Stomach (tissue), 19 donors: ENCODE data around the gene SCGB1C2. TPM values are rescaled to one million over a fixed set of nuclear protein-coding genes. Genes with fewer than 3 reads are reported as not detected.
"Not testable (repeated sequence)": the region's sequence is repeated elsewhere in the genome, so short reads cannot be mapped to it uniquely, and the experiment has no call there.

Source experiments
- DNase-seq, 2 donors: peaks; one replicate each; pipeline versions ENCODE4 v3.0.0 to v3.0.0-alpha.2; 2013 to 2019
- H3K27ac ChIP-seq, 5 donors: fragments of 200-600 bp in 4 of 5; sonication (generic) in 4 of 5; one replicate each; pipeline ENCODE4 v1.5.1; 2013 to 2019; ENCODE audit warnings: mild to moderate bottlenecking in 1 of 5, moderate library complexity in 1 of 5
- H3K27me3 ChIP-seq, 3 donors: fragments of 200-600 bp; sonication (generic); one replicate each; pipeline ENCODE4 v1.5.1; 2017 to 2019; ENCODE audit warnings: mixed run types in 1 of 3
- H3K36me3 ChIP-seq, 4 donors: fragments of 200-600 bp; sonication (generic); 1 replicate in 3 of 4; 2 replicates in 1 of 4; pipeline ENCODE4 v1.5.1; 2016 to 2019
- H3K4me1 ChIP-seq, 4 donors: fragments of 200-600 bp; sonication (generic); one replicate each; pipeline ENCODE4 v1.5.1; 2016 to 2019
- H3K4me3 ChIP-seq, 4 donors: fragments of 200-600 bp; sonication (generic) in 3 of 4; one replicate each; pipeline ENCODE4 v1.5.1; 2016 to 2019; ENCODE audit warnings: mild to moderate bottlenecking in 1 of 4
- H3K9me3 ChIP-seq, 4 donors: fragments of 200-600 bp; sonication (generic); one replicate each; pipeline ENCODE4 v1.5.1; 2016 to 2019
- WGBS, 5 donors: extraction: QIAGEN DNeasy Blood & Tissue Kit in 3 of 5; methylation state at CpG; one replicate each; pipeline versions ENCODE4 v1.1.5 to v1.1.7; 2013 to 2018; 5-methylcytosine and 5-hydroxymethylcytosine counted together
- intact Hi-C: fragments of 100-400 bp; cut with DNase I; formaldehyde crosslinking; loops from one replicate; pipeline ENCODE4 v1.15.1; 2023; ENCODE audit warnings: low total_unique reads
- long read RNA-seq, 10 donors: transcript quantifications; one replicate each; lab custom pipeline, GENCODE V29; 2026
- polyA plus RNA-seq, 3 donors: library from polyadenylated mRNA; stranded (reverse); fragments of 200-250 nt; gene quantifications; one replicate each; pipeline ENCODE4 v1.2.3, GENCODE V29; 2013
- total RNA-seq, 5 donors: library from RNA; depleted of rRNA; stranded (reverse); fragments of >200 nt; gene quantifications; one replicate each; pipeline versions ENCODE4 v1.1.0 to v1.2.3, GENCODE V29; 2014 to 2016
- TF ChIP-seq, protein P1 (sequence below), 7 experiments: fragments of 450-650 bp in 4 of 7; fragments of 200-600 bp in 3 of 7; sonication (generic) in 3 of 7; IDR thresholded peaks; one replicate each; pipeline ENCODE4 v1.5.1; 2016 to 2019; ENCODE audit warnings: antibody characterized with exemption in 7 of 7, control low read depth in 2 of 7, mild to moderate bottlenecking in 1 of 7
- donor health status: healthy with polysubstance abuse.
- donor health status: Bipolar disorder and iron deficiency.
- donor health status: healthy.

SCGB1C2 gene
- total RNA-seq, result not detected
- not detected for polyA plus RNA-seq
- long read RNA-seq, donor 1, result 0 reads
- long read RNA-seq, donor 2, result 0 reads
- long read RNA-seq, donor 3, result 0 reads
- long read RNA-seq, donor 4, result 0 reads
- long read RNA-seq, donor 5, result 0 reads
- long read RNA-seq, donor 6, result 0 reads
- long read RNA-seq, donor 7, result 0 reads
- long read RNA-seq, donor 8, result 0 reads
- long read RNA-seq, donor 9, result 0 reads
- long read RNA-seq, donor 10, result 0 reads

DNA sequence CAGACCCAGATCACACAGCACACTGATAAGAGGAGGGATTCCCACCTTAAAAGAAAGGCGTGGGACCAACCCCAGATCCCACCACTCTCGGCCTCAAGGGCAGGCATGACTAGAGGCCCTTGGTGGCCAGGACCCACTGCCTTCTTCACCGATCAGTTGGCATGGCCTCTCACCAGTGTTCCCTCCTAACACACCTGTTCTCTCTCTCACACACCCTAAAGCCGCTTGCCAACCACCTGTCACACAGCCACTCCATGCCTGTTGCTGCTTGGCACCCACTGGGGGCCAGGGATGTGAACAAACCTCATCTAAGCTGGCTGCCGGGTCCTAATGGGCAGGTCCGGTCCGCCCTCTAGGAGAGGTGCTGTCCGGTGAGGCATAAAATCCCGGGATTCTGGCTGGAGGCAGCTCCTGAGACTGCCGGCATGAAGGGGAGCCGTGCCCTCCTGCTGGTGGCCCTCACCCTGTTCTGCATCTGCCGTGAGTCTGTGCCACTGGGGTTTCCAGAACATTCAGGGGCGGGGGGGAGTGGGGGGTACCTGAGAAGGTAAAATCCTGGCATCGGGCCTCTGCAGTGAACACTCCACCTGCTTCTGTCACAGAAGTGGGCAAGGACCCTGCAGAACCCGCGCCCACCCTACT is at the start of gene SCGB1C2:
SCGB1C2 (plus strand) TSS at position 404 of the 642 bp plus-strand sequence; CDS start at position 426, 22 bp downstream.
- DNase-seq, intact Hi-C loops: not testable (repeated sequence)
- 76 to 84% (median 81%) methylated on average over 4 to 9 of the region's 16 CpGs; no CpG with 5 or more reads in 1 of the 5 donors for WGBS, 5 donors

DNA sequence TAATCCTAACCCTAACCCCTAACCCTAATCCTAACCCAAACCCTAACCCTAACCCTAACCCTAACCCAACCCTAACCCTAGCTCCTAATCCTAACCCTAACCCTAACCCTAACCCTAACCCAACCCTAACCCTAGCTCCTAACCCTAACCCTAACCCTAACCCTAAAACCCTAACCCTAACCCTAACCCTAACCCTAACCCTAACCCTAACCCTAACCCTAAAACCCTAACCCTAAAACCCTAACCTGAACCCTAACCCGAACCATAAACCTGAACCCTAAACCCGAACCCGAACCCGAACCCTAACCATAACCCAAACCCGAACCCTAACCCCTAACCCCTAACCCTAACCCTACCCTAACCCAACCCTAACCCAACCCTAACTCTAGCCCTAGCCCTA is 24.3 kb upstream of the SCGB1C2 start:
- H3K36me3 ChIP-seq, H3K4me1 ChIP-seq, H3K4me3 ChIP-seq, H3K27me3 ChIP-seq, intact Hi-C loops, H3K27ac ChIP-seq, H3K9me3 ChIP-seq: not testable (repeated sequence)
- DNase-seq, result peak in 1 of 2 donors; percentile 28
- no CpG with 5 or more reads among the region's 5 CpGs for WGBS, 5 donors

More for the DNA sequence above, at the start of gene SCGB1C2:
- not testable (repeated sequence) for H3K4me1 ChIP-seq, H3K27ac ChIP-seq, H3K4me3 ChIP-seq, H3K27me3 ChIP-seq, H3K36me3 ChIP-seq, H3K9me3 ChIP-seq

DNA sequence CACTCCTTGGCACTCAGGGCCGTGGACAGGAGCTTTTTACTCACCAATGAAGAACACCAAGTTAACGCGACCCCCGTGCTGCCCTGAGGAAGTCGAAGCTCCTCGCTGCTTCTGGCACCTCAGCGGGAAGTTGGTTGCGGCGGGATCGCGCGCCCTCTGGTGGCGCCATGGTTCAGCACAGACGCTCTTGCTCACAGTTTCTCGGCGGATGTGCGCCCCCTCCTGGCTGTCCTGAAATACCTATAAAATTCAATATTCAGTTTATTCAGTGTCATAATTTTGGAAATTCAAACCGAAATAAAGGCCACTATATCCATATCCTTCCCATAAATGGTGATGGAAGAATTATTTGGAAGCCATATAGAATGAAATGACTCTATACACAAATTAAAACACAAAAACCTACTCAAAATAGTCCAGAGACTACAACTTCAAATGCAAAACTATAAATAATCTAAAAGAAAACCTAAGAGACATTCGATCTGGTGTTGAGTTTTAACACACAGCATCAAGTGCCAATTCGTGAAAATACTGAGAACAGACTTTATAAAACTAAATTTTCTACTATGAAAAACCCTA is 18.9 kb upstream of the SCGB1C2 start:
- peak in 1 of 2 donors; percentile 1 for DNase-seq
- H3K4me1 ChIP-seq, H3K27me3 ChIP-seq, H3K4me3 ChIP-seq, H3K9me3 ChIP-seq, H3K27ac ChIP-seq, intact Hi-C loops, H3K36me3 ChIP-seq: not testable (repeated sequence)
- TF ChIP-seq, protein P1, sequence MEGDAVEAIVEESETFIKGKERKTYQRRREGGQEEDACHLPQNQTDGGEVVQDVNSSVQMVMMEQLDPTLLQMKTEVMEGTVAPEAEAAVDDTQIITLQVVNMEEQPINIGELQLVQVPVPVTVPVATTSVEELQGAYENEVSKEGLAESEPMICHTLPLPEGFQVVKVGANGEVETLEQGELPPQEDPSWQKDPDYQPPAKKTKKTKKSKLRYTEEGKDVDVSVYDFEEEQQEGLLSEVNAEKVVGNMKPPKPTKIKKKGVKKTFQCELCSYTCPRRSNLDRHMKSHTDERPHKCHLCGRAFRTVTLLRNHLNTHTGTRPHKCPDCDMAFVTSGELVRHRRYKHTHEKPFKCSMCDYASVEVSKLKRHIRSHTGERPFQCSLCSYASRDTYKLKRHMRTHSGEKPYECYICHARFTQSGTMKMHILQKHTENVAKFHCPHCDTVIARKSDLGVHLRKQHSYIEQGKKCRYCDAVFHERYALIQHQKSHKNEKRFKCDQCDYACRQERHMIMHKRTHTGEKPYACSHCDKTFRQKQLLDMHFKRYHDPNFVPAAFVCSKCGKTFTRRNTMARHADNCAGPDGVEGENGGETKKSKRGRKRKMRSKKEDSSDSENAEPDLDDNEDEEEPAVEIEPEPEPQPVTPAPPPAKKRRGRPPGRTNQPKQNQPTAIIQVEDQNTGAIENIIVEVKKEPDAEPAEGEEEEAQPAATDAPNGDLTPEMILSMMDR (IDR thresholded peaks at IDR 0.05), result peak in 2 of 7 experiments; percentile 11 to 27
- WGBS, 5 donors, result 1 to 4% (median 2%) methylated on average over 3 to 19 of the region's 20 CpGs

DNA sequence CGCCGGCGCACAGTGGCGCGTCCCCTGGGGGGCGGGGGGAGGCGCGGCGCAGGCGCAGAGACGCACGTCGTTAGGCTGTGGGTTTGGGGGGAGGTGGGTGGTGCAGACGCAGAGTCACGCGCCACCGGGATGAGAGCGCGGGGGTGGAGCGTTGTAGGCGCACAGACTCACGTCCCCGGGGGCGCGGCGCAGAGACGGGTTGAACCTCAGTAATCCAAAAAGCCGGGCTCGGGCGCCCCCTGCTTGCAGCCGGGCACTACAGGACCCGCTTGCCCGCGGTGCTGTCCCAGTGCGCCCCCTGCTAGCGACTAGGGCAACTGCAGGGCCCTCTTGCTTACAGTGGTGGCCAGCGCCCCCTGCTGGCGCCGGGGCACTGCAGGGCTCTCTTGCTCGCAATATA is 3.4 kb upstream of the SCGB1C2 start:
- 83 to 90% (median 87%) methylated on average over 1 to 15 of the region's 40 CpGs; no CpG with 5 or more reads in 2 of the 5 donors for WGBS, 5 donors
- H3K27me3 ChIP-seq, H3K9me3 ChIP-seq, H3K4me1 ChIP-seq, H3K36me3 ChIP-seq, DNase-seq, H3K27ac ChIP-seq, H3K4me3 ChIP-seq, intact Hi-C loops: not testable (repeated sequence)

DNA sequence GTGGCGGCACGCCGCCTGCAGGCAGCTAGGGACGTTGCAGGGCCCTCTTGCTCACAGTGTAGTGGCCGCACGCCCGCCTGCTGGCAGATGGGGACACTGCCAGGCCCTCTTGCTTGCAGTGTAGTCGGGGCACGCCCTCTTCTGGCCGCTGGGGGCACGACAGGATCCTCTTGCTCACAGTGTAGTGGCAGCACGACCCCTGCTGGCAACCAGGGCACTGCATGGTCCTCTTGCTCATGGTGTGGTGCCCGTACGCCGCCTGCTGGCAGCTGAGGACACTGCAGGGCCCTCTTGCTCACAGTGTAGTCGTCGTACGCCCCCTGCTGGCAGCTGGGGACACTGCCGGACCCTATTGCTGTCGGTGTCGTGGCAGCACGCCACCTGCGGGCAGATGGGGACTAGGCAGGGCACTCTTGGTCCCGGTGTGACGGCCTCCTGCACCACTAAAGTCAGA is 3.0 kb upstream of the SCGB1C2 start:
- H3K4me1 ChIP-seq, H3K4me3 ChIP-seq, H3K27ac ChIP-seq, H3K27me3 ChIP-seq, H3K9me3 ChIP-seq, H3K36me3 ChIP-seq, intact Hi-C loops, DNase-seq: not testable (repeated sequence)
- WGBS, 5 donors, result 81 to 87% (median 84%) methylated on average over 3 to 12 of the region's 25 CpGs; no CpG with 5 or more reads in 1 of the 5 donors

DNA sequence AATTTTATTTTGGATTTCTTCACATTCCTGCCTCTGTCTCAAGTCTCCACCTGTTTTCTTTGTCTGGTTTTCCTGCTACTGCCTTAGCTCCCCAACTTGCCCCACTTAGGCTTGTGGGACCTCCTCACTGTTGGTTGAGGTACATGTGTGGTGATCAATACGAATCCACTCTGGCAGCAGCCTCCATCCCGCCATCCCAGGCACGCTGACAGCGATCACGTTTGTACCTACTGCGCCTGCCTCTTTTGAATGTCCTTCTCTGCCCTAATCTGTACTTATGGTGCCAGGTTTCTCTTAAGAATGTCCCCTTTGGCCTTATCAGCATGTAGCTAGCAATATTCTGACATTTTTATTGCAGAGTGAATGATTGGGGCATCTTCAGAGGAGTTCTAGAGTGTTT is 2.3 kb upstream of the SCGB1C2 start:
- DNase-seq, intact Hi-C loops, H3K27me3 ChIP-seq, H3K4me3 ChIP-seq, H3K36me3 ChIP-seq, H3K9me3 ChIP-seq, H3K27ac ChIP-seq, H3K4me1 ChIP-seq: not testable (repeated sequence)
- 72 to 82% (median 80%) methylated on average over 6 of the region's 6 CpGs for WGBS, 5 donors

DNA sequence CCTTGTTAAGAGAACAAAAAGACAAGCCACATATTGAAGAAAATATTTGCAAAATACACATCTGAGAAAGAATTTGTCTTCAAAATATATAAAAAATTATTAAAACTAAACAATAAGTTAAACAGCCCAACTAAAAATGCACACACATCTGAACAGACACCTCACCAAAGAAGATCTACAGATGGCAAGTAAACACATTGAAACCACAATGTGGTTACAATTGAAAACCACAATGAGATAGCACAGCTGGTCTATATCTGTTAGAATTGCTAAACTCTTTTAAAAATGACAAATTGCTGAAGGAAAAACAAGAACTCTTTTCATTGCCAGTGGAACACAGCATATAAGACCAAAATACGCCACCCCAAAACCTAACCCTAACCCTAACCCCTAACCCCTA is 1.5 kb upstream of the SCGB1C2 start:
- no CpG with 5 or more reads among the region's 1 CpG for whole genome bisulfite sequencing, 5 donors
- DNase-seq, H3K9me3 ChIP-seq, H3K4me3 ChIP-seq, H3K36me3 ChIP-seq, H3K27ac ChIP-seq, H3K4me1 ChIP-seq, H3K27me3 ChIP-seq, intact Hi-C loops: not testable (repeated sequence)
